HCT116 (cell line): Measurements from ENCODE around the gene HPS1. TPM values are rescaled to one million over a fixed set of nuclear protein-coding genes. Genes with fewer than 3 reads are reported as not detected.

Experiments
- ATAC-seq: fragments of 200-7000 bp; cut with Tn5 transposase; 2 replicates; pipeline ENCODE4 v1.9.1; 2020; ENCODE audit warnings: mild to moderate bottlenecking, moderate library complexity
- BruUV-seq: library from RNA; stranded (reverse); fragments of 400-500 nt; replicated peaks from 2 replicates; lab custom pipeline; 2021; lab: Mats Ljungman, UMichigan
- CTCF ChIA-PET: fragments of 300-600 bp; sonication (Branson Sonifier 250); formaldehyde crosslinking; loops from one replicate; lab custom pipeline; 2021; ENCODE audit warnings: antibody characterized with exemption; lab: Charles Lee
- POLR2A ChIA-PET: fragments of 300-600, 350-600 bp; sonication (Branson Sonifier 250); formaldehyde crosslinking; loops from one replicate; lab custom pipeline; 2021; ENCODE audit warnings: antibody characterized with exemption; lab: Charles Lee
- RAD21 ChIA-PET, 2 experiments: fragments of 300-600 bp; sonication (Branson Sonifier 250); formaldehyde crosslinking; loops; one replicate each; lab custom pipeline; 2023; ENCODE audit warnings: low total read pairs in 2 of 2; ENCODE audit not compliant: uncharacterized antibody in 2 of 2, unreplicated experiment in 2 of 2, low non-redundant PET in 1 of 2; lab: Charles Lee
- DNase-seq: peaks from one replicate; pipeline ENCODE4 v3.0.0-alpha.2; 2010; ENCODE audit warnings: low read depth, low spot score
- H2AFZ ChIP-seq: fragments of 200-600 bp; shearing (Covaris generic), sonication (generic); 2 replicates; pipeline ENCODE4 v1.6.1; 2017; ENCODE audit warnings: low read depth, mixed run types, mixed read lengths, antibody characterized with exemption, low read length; ENCODE audit not compliant: poor library complexity, severe bottlenecking
- H3K27ac ChIP-seq: 2 replicates; pipeline ENCODE4 v1.5.1; 2012; ENCODE audit warnings: low read depth, low read length
- H3K27me3 ChIP-seq: fragments of 200-600 bp; sonication (generic); 2 replicates; pipeline ENCODE4 v1.6.1; 2016; ENCODE audit warnings: mixed run types, low read length, mixed read lengths; ENCODE audit not compliant: insufficient read depth
- H3K36me3 ChIP-seq, 2 experiments: fragments of 200-500 bp in 1 of 2; fragments of 200-600 bp in 1 of 2; sonication (Bioruptor generic) in 1 of 2; sonication (generic) in 1 of 2; 2 replicates each; pipeline versions ENCODE4 v1.5.1 to v1.6.1; 2014 to 2016; ENCODE audit warnings: low read length in 2 of 2, inconsistent platforms in 1 of 2, mixed read lengths in 1 of 2, mixed run types in 1 of 2; ENCODE audit not compliant: insufficient read depth in 2 of 2, control insufficient read depth in 1 of 2
- H3K4me1 ChIP-seq, 2 experiments: fragments of 200-600 bp in 1 of 2; sonication (generic) in 1 of 2; 2 replicates each; pipeline versions ENCODE4 v1.5.1 to v1.6.1; 2012 to 2017; ENCODE audit warnings: low read length in 2 of 2, inconsistent platforms in 1 of 2, mild to moderate bottlenecking in 1 of 2, mixed read lengths in 1 of 2, mixed run types in 1 of 2, moderate library complexity in 1 of 2; ENCODE audit not compliant: insufficient read depth in 2 of 2, control insufficient read depth in 1 of 2
- H3K4me2 ChIP-seq: fragments of 200-600 bp; sonication (generic); 2 replicates; pipeline ENCODE4 v1.6.1; 2017; ENCODE audit warnings: mixed run types, low read length, mixed read lengths
- H3K4me3 ChIP-seq, 2 experiments: fragments of 200-600 bp in 1 of 2; sonication (generic) in 1 of 2; replicated peaks in 1 of 2; 2 replicates each; pipeline ENCODE4 v1.5.1; 2011 to 2016; ENCODE audit warnings: low read length in 2 of 2, control low read depth in 1 of 2, low read depth in 1 of 2, mild to moderate bottlenecking in 1 of 2, mixed read lengths in 1 of 2, mixed run types in 1 of 2
- H3K79me2 ChIP-seq: fragments of 200-600 bp; sonication (generic); 2 replicates; pipeline ENCODE4 v1.6.1; 2017; ENCODE audit warnings: mild to moderate bottlenecking, mixed run types, low read length, moderate library complexity, mixed read lengths; ENCODE audit not compliant: insufficient read depth
- H3K9ac ChIP-seq: fragments of 200-600 bp; sonication (generic); 2 replicates; pipeline ENCODE4 v1.6.1; 2016; ENCODE audit warnings: low read length, mixed read lengths
- H3K9me2 ChIP-seq: fragments of 200-600 bp; sonication (generic), shearing (Covaris generic); 2 replicates; pipeline ENCODE4 v1.6.1; 2017; ENCODE audit warnings: mixed run types, mild to moderate bottlenecking, moderate library complexity; ENCODE audit not compliant: insufficient read depth
- H3K9me3 ChIP-seq, 2 experiments: fragments of 200-500 bp in 1 of 2; fragments of 200-600 bp in 1 of 2; sonication (Bioruptor generic) in 1 of 2; sonication (generic) in 1 of 2; 2 replicates each; pipeline ENCODE4 v1.6.1; 2014 to 2017; ENCODE audit warnings: low read length in 2 of 2, mixed read lengths in 2 of 2, inconsistent platforms in 1 of 2, low read depth in 1 of 2, mild to moderate bottlenecking in 1 of 2, mixed run types in 1 of 2, moderate library complexity in 1 of 2; ENCODE audit not compliant: control insufficient read depth in 1 of 2, insufficient read depth in 1 of 2
- H4K20me1 ChIP-seq: fragments of 200-600 bp; sonication (generic), shearing (Covaris generic); 2 replicates; pipeline ENCODE4 v1.6.1; 2017; ENCODE audit warnings: mixed run types, mild to moderate bottlenecking, moderate library complexity; ENCODE audit not compliant: insufficient read depth
- EZH2 ChIP-seq: fragments of 200-600 bp; sonication (generic); IDR thresholded peaks from 2 replicates; pipeline ENCODE4 v1.6.1; 2017; ENCODE audit warnings: antibody characterized with exemption, mixed run types
- YY1 ChIP-seq: IDR thresholded peaks from 2 replicates; pipeline ENCODE4 v1.6.1; 2011; ENCODE audit warnings: low read length, low read depth, moderate library complexity, mild to moderate bottlenecking; ENCODE audit not compliant: insufficient replicate concordance; ENCODE audit errors: extremely low read depth
- intact Hi-C: fragments of 100-400 bp; cut with micrococcal nuclease; formaldehyde crosslinking; loops from 2 replicates; pipeline ENCODE4 v1.10.0; 2022
- total RNA-seq: library from RNA; stranded (reverse); gene quantifications from one replicate; pipeline ENCODE4 v1.2.1, GENCODE V29; 2021; ENCODE audit not compliant: unreplicated experiment
- TF ChIP-seq, protein P1 (sequence below): IDR thresholded peaks from 2 replicates; pipeline ENCODE4 v1.6.1; 2012; ENCODE audit warnings: low read depth

HPS1 gene
- total RNA-seq, 1 experiment from 2014 or later: 64.3 TPM

DNA sequence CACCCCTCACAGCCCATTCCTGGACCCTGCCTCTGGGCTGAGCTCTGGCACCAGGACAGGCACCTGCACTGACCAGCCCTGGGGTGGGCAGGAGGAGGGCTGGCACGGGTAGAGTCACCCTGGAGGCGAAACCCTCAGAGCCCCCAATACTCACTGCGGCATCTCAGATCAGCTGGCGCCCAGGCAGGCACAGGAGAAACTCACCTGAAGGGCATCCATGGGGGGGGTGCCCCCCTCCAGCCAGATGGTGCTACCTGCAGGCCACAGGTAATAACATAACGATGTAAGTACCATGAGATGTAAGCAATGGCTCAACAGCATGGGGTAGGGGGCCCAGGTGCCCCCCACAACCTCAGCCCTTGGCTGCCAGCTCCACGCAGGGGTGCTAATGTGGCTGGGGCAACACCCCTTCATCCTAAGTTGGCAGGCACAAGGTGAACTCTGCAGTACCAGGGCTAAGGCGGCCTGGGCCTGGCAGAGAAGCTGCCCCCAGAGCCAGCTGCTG, 19.7 kb downstream of the HPS1 start:
- H3K9me2 ChIP-seq: no peaks in the 10 kb centered on the region
- ChIA-PET CTCF (no interaction called here), RAD21 (interaction anchor here in 1 of 2 experiments (0.7 kb wide), 1 partner anchor 118 kb away, joined by 5 read pairs; no protein-coding TSS in a partner anchor), POLR2A (interaction anchor here (2.4 kb wide), 1 partner anchor 12 kb away, joined by 5 read pairs; the partner anchor contains the start of gene PYROXD2)
- H3K27ac ChIP-seq: no peak overlapping the region
- H3K36me3 ChIP-seq: peaks cover 9 to 18% of the 10 kb centered on the region in 2 experiments; a peak in 3 of 4 replicates
- no peaks in the 10 kb centered on the region for H4K20me1 ChIP-seq
- DNase-seq: no peak
- H3K4me1 ChIP-seq: no peaks in the 10 kb centered on the region
- H3K4me2 ChIP-seq: no peak overlapping the region
- no TSS peak for BruUV-seq
- ATAC-seq: no peak
- TF ChIP-seq YY1 (no peak), EZH2 (no peak)
- TF ChIP-seq, protein P1, sequence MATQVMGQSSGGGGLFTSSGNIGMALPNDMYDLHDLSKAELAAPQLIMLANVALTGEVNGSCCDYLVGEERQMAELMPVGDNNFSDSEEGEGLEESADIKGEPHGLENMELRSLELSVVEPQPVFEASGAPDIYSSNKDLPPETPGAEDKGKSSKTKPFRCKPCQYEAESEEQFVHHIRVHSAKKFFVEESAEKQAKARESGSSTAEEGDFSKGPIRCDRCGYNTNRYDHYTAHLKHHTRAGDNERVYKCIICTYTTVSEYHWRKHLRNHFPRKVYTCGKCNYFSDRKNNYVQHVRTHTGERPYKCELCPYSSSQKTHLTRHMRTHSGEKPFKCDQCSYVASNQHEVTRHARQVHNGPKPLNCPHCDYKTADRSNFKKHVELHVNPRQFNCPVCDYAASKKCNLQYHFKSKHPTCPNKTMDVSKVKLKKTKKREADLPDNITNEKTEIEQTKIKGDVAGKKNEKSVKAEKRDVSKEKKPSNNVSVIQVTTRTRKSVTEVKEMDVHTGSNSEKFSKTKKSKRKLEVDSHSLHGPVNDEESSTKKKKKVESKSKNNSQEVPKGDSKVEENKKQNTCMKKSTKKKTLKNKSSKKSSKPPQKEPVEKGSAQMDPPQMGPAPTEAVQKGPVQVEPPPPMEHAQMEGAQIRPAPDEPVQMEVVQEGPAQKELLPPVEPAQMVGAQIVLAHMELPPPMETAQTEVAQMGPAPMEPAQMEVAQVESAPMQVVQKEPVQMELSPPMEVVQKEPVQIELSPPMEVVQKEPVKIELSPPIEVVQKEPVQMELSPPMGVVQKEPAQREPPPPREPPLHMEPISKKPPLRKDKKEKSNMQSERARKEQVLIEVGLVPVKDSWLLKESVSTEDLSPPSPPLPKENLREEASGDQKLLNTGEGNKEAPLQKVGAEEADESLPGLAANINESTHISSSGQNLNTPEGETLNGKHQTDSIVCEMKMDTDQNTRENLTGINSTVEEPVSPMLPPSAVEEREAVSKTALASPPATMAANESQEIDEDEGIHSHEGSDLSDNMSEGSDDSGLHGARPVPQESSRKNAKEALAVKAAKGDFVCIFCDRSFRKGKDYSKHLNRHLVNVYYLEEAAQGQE: no peak
- no peak overlapping the region for H3K4me3 ChIP-seq
- H3K79me2 ChIP-seq: no peaks in the 10 kb centered on the region
- H2AFZ ChIP-seq: no peak overlapping the region
- intact Hi-C loops: no loop called here
- H3K27me3 ChIP-seq: no peaks in the 10 kb centered on the region
- H3K9me3 ChIP-seq: no peaks in the 10 kb centered on the region
- no peak overlapping the region for H3K9ac ChIP-seq
